HepG2 (cell line): ENCODE results near the gene DOP1B. TPM values are rescaled to one million over a fixed set of nuclear protein-coding genes. Genes with fewer than 3 reads are reported as not detected.

Experiments used
- ATAC-seq: fragments of 200-7000 bp; cut with Tn5 transposase; 3 replicates; pipeline ENCODE4 v1.9.1; 2020; ENCODE audit warnings: mild to moderate bottlenecking, moderate library complexity
- BruUV-seq: library from RNA; stranded (reverse); fragments of 400-500 nt; replicated peaks from 2 replicates; lab custom pipeline; 2021; lab: Mats Ljungman, UMichigan
- CTCF ChIA-PET: fragments of 300-600 bp; formaldehyde crosslinking; extraction: SDS; loops from one replicate; lab custom pipeline; 2021; ENCODE audit warnings: low total read pairs, inconsistent platforms, low intra/inter-chr PET ratio; lab: Yijun Ruan, JAX
- POLR2A ChIA-PET: fragments of 350-600 bp; sonication (Branson Sonifier 250); formaldehyde crosslinking; loops from one replicate; lab custom pipeline; 2020; ENCODE audit warnings: antibody characterized with exemption, inconsistent platforms; lab: Yijun Ruan, JAX
- DNase-seq: peaks from one replicate; pipeline ENCODE4 v3.0.0-alpha.2; 2015; ENCODE audit warnings: low spot score
- FAIRE-seq: peaks from 3 replicates; lab custom pipeline; 2011; peaks lifted over from hg19 to GRCh38; lab: Jason Lieb, UNC
- H2AFZ ChIP-seq: one replicate; pipeline ENCODE4 v1.6.1; 2011; ENCODE audit warnings: low read length, inconsistent platforms
- H3K27ac ChIP-seq: fragments of 300-600 bp; 3 replicates; pipeline ENCODE4 v1.8.0; 2011; ENCODE audit warnings: mixed run types, mild to moderate bottlenecking, mixed read lengths, low read length, inconsistent platforms; ENCODE audit not compliant: insufficient read depth; ENCODE audit errors: extremely low read length
- H3K27me3 ChIP-seq, 2 experiments: fragments of 200-600 bp in 1 of 2; 2 replicates in 1 of 2; 3 replicates in 1 of 2; pipeline versions ENCODE4 v1.6.0 to v1.8.0; 2011; ENCODE audit warnings: low read length in 2 of 2, mild to moderate bottlenecking in 2 of 2, moderate library complexity in 2 of 2, inconsistent platforms in 1 of 2; ENCODE audit not compliant: insufficient read depth in 2 of 2, control insufficient read depth in 1 of 2
- H3K36me3 ChIP-seq, 2 experiments: fragments of 200-600 bp in 1 of 2; replicated peaks in 1 of 2; 2 replicates in 1 of 2; 3 replicates in 1 of 2; pipeline versions ENCODE4 v1.5.1 to v1.8.0; 2011; ENCODE audit warnings: low read length in 2 of 2, inconsistent platforms in 1 of 2; ENCODE audit not compliant: insufficient read depth in 2 of 2, control insufficient read depth in 1 of 2
- H3K4me1 ChIP-seq: 2 replicates; pipeline ENCODE4 v1.5.1; 2012; ENCODE audit warnings: low read length, inconsistent platforms; ENCODE audit not compliant: insufficient read depth
- H3K4me2 ChIP-seq: 2 replicates; pipeline ENCODE4 v1.6.0; 2011; ENCODE audit warnings: low read depth, low read length, inconsistent platforms
- H3K4me3 ChIP-seq, 3 experiments: fragments of 200-600 bp in 1 of 3; sonication (generic), shearing (Covaris generic) in 1 of 3; replicated peaks in 1 of 3; 2 replicates each; pipeline ENCODE4 v1.5.1; 2011 to 2016; ENCODE audit warnings: low read length in 3 of 3, inconsistent platforms in 2 of 3, low read depth in 2 of 3, mild to moderate bottlenecking in 2 of 3, control low read depth in 1 of 3, mixed read lengths in 1 of 3; ENCODE audit not compliant: insufficient read depth in 1 of 3
- H3K79me2 ChIP-seq: one replicate; pipeline ENCODE4 v1.6.1; 2011; ENCODE audit warnings: low read length, inconsistent platforms; ENCODE audit not compliant: insufficient read depth
- H3K9ac ChIP-seq: 2 replicates; pipeline ENCODE4 v1.6.0; 2011; ENCODE audit warnings: mild to moderate bottlenecking, low read depth, low read length, inconsistent platforms; ENCODE audit not compliant: insufficient read depth
- H3K9me3 ChIP-seq: 2 replicates; pipeline ENCODE4 v1.5.1; 2012; ENCODE audit warnings: mild to moderate bottlenecking, low read length
- H4K20me1 ChIP-seq: 2 replicates; pipeline ENCODE4 v1.6.0; 2011; ENCODE audit warnings: inconsistent platforms, mild to moderate bottlenecking, low read length, moderate library complexity; ENCODE audit not compliant: insufficient read depth
- THAP11 ChIP-seq: IDR thresholded peaks from 2 replicates; pipeline ENCODE4 v1.6.1; 2016; ENCODE audit warnings: missing biosample characterization, missing genetic modification reagents
- ZBTB33 ChIP-seq: sonication (generic); formaldehyde crosslinking; IDR thresholded peaks from 2 replicates; pipeline ENCODE4 v1.4.0; 2020; ENCODE audit warnings: missing genetic modification reagents
- ZNF136 ChIP-seq: sonication (generic); formaldehyde crosslinking; IDR thresholded peaks from 2 replicates; pipeline ENCODE4 v1.8.1; 2022; ENCODE audit warnings: low read depth, mild to moderate bottlenecking, moderate library complexity, missing genetic modification reagents
- ZNF883 ChIP-seq: sonication (generic); formaldehyde crosslinking; IDR thresholded peaks from 2 replicates; pipeline ENCODE4 v1.5.1; 2020; ENCODE audit warnings: mild to moderate bottlenecking, missing genetic modification reagents; ENCODE audit errors: not compliant biosample characterization
- WGBS: methylation state at CpG from one replicate; pipeline ENCODE4 v1.1.6; 2017; ENCODE audit warnings: low lambda C conversion rate; 5-methylcytosine and 5-hydroxymethylcytosine counted together
- in situ Hi-C: cut with HindIII; loops from 2 replicates; pipeline ENCODE4 v1.10.0; 2017; ENCODE audit warnings: low pct_unique_long_range_greater_than_20kb; ENCODE audit not compliant: extremely low pct_ligation_motif_present
- intact Hi-C: fragments of 100-400 bp; cut with micrococcal nuclease; formaldehyde crosslinking; loops from one replicate; pipeline ENCODE4 v1.10.0; 2022; ENCODE audit not compliant: unreplicated experiment
- polyA plus RNA-seq, 8 experiments: library from polyadenylated mRNA; depleted of rRNA in 3 of 8; stranded (reverse) in 7 of 8; unstranded in 1 of 8; fragments of >200 nt; fragmentation: Illumina TruSeq in 4 of 8; extraction: Trizol in 4 of 8; gene quantifications; 2 replicates each; pipeline versions ENCODE4 v1.2.1 to v1.2.3, GENCODE V29; 2011 to 2016; ENCODE audit warnings: low read depth in 4 of 8, missing spikeins in 1 of 8, mixed read lengths in 1 of 8; ENCODE audit not compliant: insufficient read depth in 1 of 8
- total RNA-seq, 5 experiments: library from RNA; depleted of rRNA; stranded (reverse); fragments of >200 nt; fragmentation: Illumina TruSeq; extraction: Trizol; gene quantifications; 2 replicates each; pipeline ENCODE4 v1.2.3, GENCODE V29; 2016; ENCODE audit warnings: low read depth in 1 of 5

The DOP1B gene
- total and polyA plus RNA-seq, 2 of the 13 experiments (the other 11 are each of a cell fraction or from before 2014, with no cell fraction given): 2.8 to 3.2 TPM

- in situ Hi-C loops (no loop called here), intact Hi-C loops (no loop called here)
- Histone ChIP-seq H2AFZ (no peak overlapping the region), H3K9ac (no peak overlapping the region), H3K36me3 (peaks cover under 1 to 12% of the 10 kb centered on the region in 2 experiments; a peak in 3 of 5 replicates), H3K4me3 (no peak overlapping the region), H3K79me2 (no peaks in the 10 kb centered on the region), H3K9me3 (no peaks in the 10 kb centered on the region), H3K4me2 (no peak overlapping the region), H3K4me1 (peaks cover 14% of the 10 kb centered on the region), H3K27me3 (no peaks in the 10 kb centered on the region), H3K27ac (no peak overlapping the region), H4K20me1 (no peaks in the 10 kb centered on the region)
- ChIA-PET CTCF (no interaction called here), POLR2A (no interaction called here)
- BruUV-seq: no TSS peak
- no peak for DNase-seq
- no peak for FAIRE-seq
- 100% methylated on average over 4 of the region's 6 CpGs for WGBS
- ATAC-seq: no peak
- TF ChIP-seq THAP11 (CRISPR knock-in tag): no peak
- no peak for TF ChIP-seq ZNF883 (CRISPR knock-in tag)
- TF ChIP-seq ZBTB33 (CRISPR knock-in tag): no peak
Measured at GRCh38 chr21:36170823-36171222, 14.2 kb downstream of the DOP1B start.

DNA sequence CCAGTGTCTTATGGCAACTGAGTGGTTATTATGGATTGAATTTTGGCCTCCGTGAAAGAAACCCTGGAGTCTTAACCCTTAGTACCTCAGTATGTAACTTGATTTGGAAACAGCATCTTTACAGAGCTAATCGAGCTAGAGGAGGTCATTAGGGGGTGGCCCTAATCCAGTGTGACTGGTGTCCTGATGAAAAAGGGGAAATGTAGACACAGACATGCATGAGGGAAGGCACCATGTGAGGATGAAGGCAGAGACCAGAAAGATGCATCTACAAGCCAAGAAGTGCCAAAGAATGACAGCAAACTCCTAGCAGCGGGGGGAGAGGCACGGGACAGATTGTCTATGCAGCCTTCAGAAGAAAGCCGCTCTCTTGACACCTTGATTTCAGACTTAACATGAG, 14.7 kb downstream of the DOP1B start:
- CTCF ChIA-PET: no interaction called here
- Histone ChIP-seq H3K4me3 (no peak overlapping the region), H2AFZ (no peak overlapping the region), H3K36me3 (peaks cover 2 to 12% of the 10 kb centered on the region in 2 experiments; a peak in 3 of 5 replicates), H3K27ac (no peak overlapping the region), H3K9ac (no peak overlapping the region), H4K20me1 (no peaks in the 10 kb centered on the region), H3K9me3 (no peaks in the 10 kb centered on the region), H3K4me1 (peaks cover 14% of the 10 kb centered on the region), H3K27me3 (no peaks in the 10 kb centered on the region), H3K4me2 (no peak overlapping the region), H3K79me2 (no peaks in the 10 kb centered on the region)
- FAIRE-seq (no peak), ATAC-seq (no peak), DNase-seq (no peak)
- WGBS: 84% methylated on average over 5 of the region's 5 CpGs
- in situ Hi-C loops (no loop called here), intact Hi-C loops (no loop called here)
- BruUV-seq: TSS peak; percentile 44
- POLR2A ChIA-PET: no interaction called here
- no peak for TF ChIP-seq ZNF136 (CRISPR knock-in tag)
